Measurements from ENCODE around the gene SLC25A14.

DNA sequence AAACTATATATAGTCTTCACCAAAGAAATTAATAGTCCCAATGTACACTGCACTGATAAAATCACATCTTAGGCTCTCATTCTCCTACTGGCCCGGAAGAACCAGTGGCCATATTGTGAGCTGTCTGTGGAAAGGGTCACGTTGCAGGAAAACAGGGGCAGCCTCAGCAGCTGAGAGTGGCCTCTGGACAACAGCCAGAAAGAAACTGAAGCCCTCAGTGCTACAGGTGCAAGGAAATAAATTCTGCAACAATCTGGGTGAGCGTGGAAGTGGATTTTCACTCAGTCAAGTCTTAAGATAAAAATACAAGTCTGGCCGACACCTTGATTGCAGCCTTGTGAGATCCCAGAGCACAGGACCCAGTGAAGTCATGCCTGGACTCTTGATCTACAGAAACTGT, 3.2 kb upstream of the SLC25A14 start:
- TF ChIP-seq, protein P1, sequence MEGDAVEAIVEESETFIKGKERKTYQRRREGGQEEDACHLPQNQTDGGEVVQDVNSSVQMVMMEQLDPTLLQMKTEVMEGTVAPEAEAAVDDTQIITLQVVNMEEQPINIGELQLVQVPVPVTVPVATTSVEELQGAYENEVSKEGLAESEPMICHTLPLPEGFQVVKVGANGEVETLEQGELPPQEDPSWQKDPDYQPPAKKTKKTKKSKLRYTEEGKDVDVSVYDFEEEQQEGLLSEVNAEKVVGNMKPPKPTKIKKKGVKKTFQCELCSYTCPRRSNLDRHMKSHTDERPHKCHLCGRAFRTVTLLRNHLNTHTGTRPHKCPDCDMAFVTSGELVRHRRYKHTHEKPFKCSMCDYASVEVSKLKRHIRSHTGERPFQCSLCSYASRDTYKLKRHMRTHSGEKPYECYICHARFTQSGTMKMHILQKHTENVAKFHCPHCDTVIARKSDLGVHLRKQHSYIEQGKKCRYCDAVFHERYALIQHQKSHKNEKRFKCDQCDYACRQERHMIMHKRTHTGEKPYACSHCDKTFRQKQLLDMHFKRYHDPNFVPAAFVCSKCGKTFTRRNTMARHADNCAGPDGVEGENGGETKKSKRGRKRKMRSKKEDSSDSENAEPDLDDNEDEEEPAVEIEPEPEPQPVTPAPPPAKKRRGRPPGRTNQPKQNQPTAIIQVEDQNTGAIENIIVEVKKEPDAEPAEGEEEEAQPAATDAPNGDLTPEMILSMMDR (IDR thresholded peaks at IDR 0.05; ENCODE audit: control extremely low read depth in 1 of 3, insufficient read depth in 1 of 3, low read depth in 1 of 3, low read length in 3 of 3), result no peak
- TF ChIP-seq EZH2 (IDR thresholded peaks at IDR 0.05; ENCODE audit: low read depth, low read length, severe bottlenecking) (no peak), SP1 (IDR thresholded peaks at IDR 0.05; ENCODE audit: low read depth, low read length) (no peak), POLR2AphosphoS5 (IDR thresholded peaks at IDR 0.05; ENCODE audit: low read depth, low read length) (no peak), RAD21 (IDR thresholded peaks at IDR 0.05 in 1 of 2, conservative IDR thresholded peaks at IDR 0.05 in 1 of 2; ENCODE audit: low read depth in 2 of 2, low read length in 2 of 2) (no peak), RFX5 (IDR thresholded peaks at IDR 0.05; ENCODE audit: borderline replicate concordance, low read depth, low read length) (no peak), EGR1 (IDR thresholded peaks at IDR 0.05; ENCODE audit: borderline replicate concordance, low read depth, low read length) (no peak), POLR2A (IDR thresholded peaks at IDR 0.05; ENCODE audit: control extremely low read depth in 1 of 2, low read depth in 2 of 2, low read length in 2 of 2) (no peak), CEBPB (IDR thresholded peaks at IDR 0.05; ENCODE audit: low read depth, low read length) (no peak)
- TF ChIP-seq, protein P2, sequence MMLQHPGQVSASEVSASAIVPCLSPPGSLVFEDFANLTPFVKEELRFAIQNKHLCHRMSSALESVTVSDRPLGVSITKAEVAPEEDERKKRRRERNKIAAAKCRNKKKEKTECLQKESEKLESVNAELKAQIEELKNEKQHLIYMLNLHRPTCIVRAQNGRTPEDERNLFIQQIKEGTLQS (IDR thresholded peaks at IDR 0.05; ENCODE audit: insufficient read depth, low read depth, low read length), result no peak
- TF ChIP-seq, protein P3, sequence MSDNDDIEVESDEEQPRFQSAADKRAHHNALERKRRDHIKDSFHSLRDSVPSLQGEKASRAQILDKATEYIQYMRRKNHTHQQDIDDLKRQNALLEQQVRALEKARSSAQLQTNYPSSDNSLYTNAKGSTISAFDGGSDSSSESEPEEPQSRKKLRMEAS (IDR thresholded peaks at IDR 0.05), result no peak
